ENCODE measurements around the gene SNAPC3. TPM values are rescaled to one million over a fixed set of nuclear protein-coding genes. Genes with fewer than 3 reads are reported as not detected.

Gene SNAPC3
- total RNA-seq, 1 experiment from 2014 or later = 11.5 TPM

DNA sequence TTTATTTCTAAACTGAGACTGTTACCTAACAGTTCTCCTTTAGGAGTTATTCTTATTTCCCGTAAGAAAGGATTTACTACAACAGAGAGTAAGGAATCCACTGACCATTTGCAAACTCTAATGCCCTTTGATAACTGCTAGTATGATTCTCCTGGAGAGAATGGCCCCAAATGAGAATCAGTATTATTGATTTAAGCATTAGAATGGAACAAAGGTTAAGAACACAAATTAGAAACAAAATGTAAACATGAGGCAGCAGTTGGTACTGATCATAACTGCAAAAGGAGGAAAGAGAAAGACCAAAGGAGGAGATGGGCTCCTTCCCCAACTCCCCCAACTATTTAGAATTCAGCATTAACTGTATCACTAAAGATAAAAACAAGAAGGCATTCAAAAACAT lies 57.4 kb downstream of the SNAPC3 start:
- DNase-seq (ENCODE audit: low read depth, low spot score) (no peak), ATAC-seq (no peak)
- no TSS peak for BruUV-seq (replicated peaks)
- no peaks in the 10 kb centered on the region for H3K9me3 ChIP-seq (ENCODE audit: control insufficient read depth, insufficient read depth, low read depth, low read length)
- ChIA-PET POLR2A (no interaction called here), CTCF (no interaction called here)
- intact Hi-C loops (cut with micrococcal nuclease; ENCODE audit: unreplicated experiment) = loop anchor here (5.0 kb wide), 1 partner anchor 127 kb away; no protein-coding TSS in a partner anchor
- H3K4me3 ChIP-seq (ENCODE audit: low read depth in 2 of 2, low read length in 2 of 2) = no peak overlapping the region
- no peak for TF ChIP-seq REST (IDR thresholded peaks at IDR 0.05; ENCODE audit: insufficient read depth in 1 of 2, low read depth in 2 of 2, low read length in 1 of 2)
- no peak for TF ChIP-seq TCF7L2 (IDR thresholded peaks at IDR 0.05; ENCODE audit: low read depth, low read length)
- no peaks in the 10 kb centered on the region for H3K27me3 ChIP-seq (ENCODE audit: control insufficient read depth, insufficient read depth, low read length)
- in situ Hi-C loops (cut with HindIII; ENCODE audit: low pct_unique_long_range_greater_than_20kb, low sequenced_read_pairs) = no loop called here
- H3K4me1 ChIP-seq (ENCODE audit: control insufficient read depth, insufficient read depth, low read length) = no peaks in the 10 kb centered on the region
- no peak overlapping the region for H3K27ac ChIP-seq (ENCODE audit: low read length)
- H3K36me3 ChIP-seq (ENCODE audit: control insufficient read depth, insufficient read depth, low read length) = no peaks in the 10 kb centered on the region

GRCh38 chr9:15482146-15482545 lies 59.5 kb downstream of the SNAPC3 start:
- BruUV-seq (replicated peaks) = no TSS peak
- H3K9me3 ChIP-seq (ENCODE audit: control insufficient read depth, insufficient read depth, low read depth, low read length) = no peaks in the 10 kb centered on the region
- H3K36me3 ChIP-seq (ENCODE audit: control insufficient read depth, insufficient read depth, low read length) = no peaks in the 10 kb centered on the region; the same call in 1 of the 2 replicates
- H3K4me3 ChIP-seq (ENCODE audit: low read depth in 2 of 2, low read length in 2 of 2) = no peak overlapping the region
- H3K27me3 ChIP-seq (ENCODE audit: control insufficient read depth, insufficient read depth, low read length) = no peaks in the 10 kb centered on the region
- H3K27ac ChIP-seq (ENCODE audit: low read length) = no peak overlapping the region
- DNase-seq (ENCODE audit: low read depth, low spot score) (no peak), ATAC-seq (no peak)
- no peaks in the 10 kb centered on the region for H3K4me1 ChIP-seq (ENCODE audit: control insufficient read depth, insufficient read depth, low read length)
- ChIA-PET POLR2A (no interaction called here), CTCF (no interaction called here)
- intact Hi-C loops (cut with micrococcal nuclease; ENCODE audit: unreplicated experiment) (loop anchor here (5.0 kb wide), 1 partner anchor 125 kb away; no protein-coding TSS in a partner anchor), in situ Hi-C loops (cut with HindIII; ENCODE audit: low pct_unique_long_range_greater_than_20kb, low sequenced_read_pairs) (no loop called here)
- TF ChIP-seq SIN3A (IDR thresholded peaks at IDR 0.05; ENCODE audit: borderline replicate concordance, insufficient read depth, low read depth, low read length) (no peak), POLR2AphosphoS5 (IDR thresholded peaks at IDR 0.05; ENCODE audit: low read depth, low read length) (no peak), TCF7L2 (IDR thresholded peaks at IDR 0.05; ENCODE audit: low read depth, low read length) (no peak), CTCF (IDR thresholded peaks at IDR 0.05) (no peak), REST (IDR thresholded peaks at IDR 0.05; ENCODE audit: insufficient read depth in 1 of 2, low read depth in 2 of 2, low read length in 1 of 2) (no peak)

All from Panc1 (cell line).